Transverse colon (tissue), 4 donors: Measurements from ENCODE around the gene CLMN. TPM values are rescaled to one million over a fixed set of nuclear protein-coding genes. Genes with fewer than 3 reads are reported as not detected.
A peak's percentile ranks its signal among the peaks of the same experiment; 100 is the strongest.

Experiments used
- DNase-seq: peaks from one replicate; pipeline ENCODE4 v3.0.0-alpha.2; 2019
- H3K27ac ChIP-seq, 4 donors: fragments of 200-600 bp; sonication (generic); 2 replicates each; pipeline ENCODE4 v1.5.1; 2016 to 2018; ENCODE audit warnings: inconsistent platforms in 4 of 4
- H3K27me3 ChIP-seq: fragments of 200-600 bp; sonication (generic); 2 replicates; pipeline ENCODE4 v1.5.1; 2017; ENCODE audit warnings: inconsistent platforms
- H3K36me3 ChIP-seq, 4 donors: fragments of 200-600 bp; sonication (generic); 2 replicates each; pipeline ENCODE4 v1.5.1; 2017 to 2019; ENCODE audit warnings: inconsistent platforms in 4 of 4
- H3K4me1 ChIP-seq, 4 donors: fragments of 200-600 bp; sonication (generic); 2 replicates each; pipeline ENCODE4 v1.5.1; 2017 to 2020; ENCODE audit warnings: inconsistent platforms in 4 of 4
- H3K4me3 ChIP-seq, 4 donors: fragments of 200-600 bp; sonication (generic); 1 replicate in 1 of 4; 2 replicates in 3 of 4; pipeline versions ENCODE4 v1.5.1 to v1.6.1; 2017 to 2019; ENCODE audit warnings: inconsistent platforms in 4 of 4
- H3K9me3 ChIP-seq, 2 donors: fragments of 200-600 bp; sonication (generic); 2 replicates each; pipeline ENCODE4 v1.5.1; 2017 to 2019; ENCODE audit warnings: inconsistent platforms in 2 of 2
- CTCF ChIP-seq, 5 experiments: fragments of 200-600 bp in 3 of 5; fragments of 450-650 bp in 2 of 5; sonication (generic) in 3 of 5; IDR thresholded peaks; 1 replicate in 2 of 5; 2 replicates in 3 of 5; pipeline ENCODE4 v1.5.1; 2016 to 2017; ENCODE audit warnings: antibody characterized with exemption in 5 of 5, inconsistent platforms in 3 of 5, mild to moderate bottlenecking in 2 of 5, moderate library complexity in 1 of 5
- EP300 ChIP-seq: sonication (generic); formaldehyde crosslinking; IDR thresholded peaks from one replicate; pipeline ENCODE4 v1.6.1; 2017; ENCODE audit warnings: antibody characterized with exemption, low read depth
- POLR2A ChIP-seq: fragments of 450-650 bp; IDR thresholded peaks from one replicate; pipeline ENCODE4 v1.6.1; 2016; ENCODE audit warnings: antibody characterized with exemption, mild to moderate bottlenecking, moderate library complexity
- POLR2AphosphoS5 ChIP-seq, 3 donors: sonication (generic); formaldehyde crosslinking; IDR thresholded peaks; one replicate each; pipeline ENCODE4 v1.6.1; 2016; ENCODE audit warnings: antibody characterized with exemption in 3 of 3
- WGBS, 2 donors: methylation state at CpG; one replicate each; pipeline ENCODE4 v1.1.5; 2018; ENCODE audit warnings: low coverage in 1 of 2; 5-methylcytosine and 5-hydroxymethylcytosine counted together
- in situ Hi-C, 4 donors: fragments of 200-750 bp; cut with MboI; loops; one replicate each; pipeline versions ENCODE4 v1.15.0 to v1.15.1; 2017; ENCODE audit warnings: low sequenced_read_pairs in 3 of 4, low pct_ligation_motif_present in 1 of 4, low pct_unique_long_range_greater_than_20kb in 1 of 4
- intact Hi-C: fragments of 100-400 bp; cut with DNase I; formaldehyde crosslinking; loops from one replicate; pipeline ENCODE4 v1.15.1; 2023; ENCODE audit warnings: low total_unique reads
- total RNA-seq, 4 donors: library from RNA; depleted of rRNA; stranded (reverse); fragments of >200 nt; gene quantifications; one replicate each; pipeline ENCODE4 v1.1.0, GENCODE V29; 2016

The CLMN gene
- total RNA-seq, 4 donors from 2014 or later: 71.1 to 118 (median 90.1) TPM

- TF ChIP-seq CTCF (IDR thresholded peaks at IDR 0.05): no peak
- TF ChIP-seq POLR2A: no peak
- no peak for TF ChIP-seq EP300
- no peak for TF ChIP-seq POLR2AphosphoS5 (IDR thresholded peaks at IDR 0.05)
- intact Hi-C loops: no loop called here
- H3K9me3 ChIP-seq: no peaks in the 10 kb centered on the region
- no peaks in the 10 kb centered on the region for H3K27me3 ChIP-seq
- DNase-seq: no peak
- no peaks in the 10 kb centered on the region for H3K36me3 ChIP-seq
- in situ Hi-C loops: no loop called here
- peaks cover 0 to 19% (median 2%) of the 10 kb centered on the region in 4 donors for H3K4me1 ChIP-seq
- H3K4me3 ChIP-seq: no peak overlapping the region
- H3K27ac ChIP-seq: peak overlapping the region; percentile 63 to 84 (median 82)
- 83 to 86% methylated on average over 2 to 4 of the region's 4 CpGs for WGBS, 2 donors
These were observed 21.9 kb upstream of the CLMN start for GRCh38 chr14:95341564-95341963.

- WGBS, 2 donors: 100% methylated on average over 1 of the region's 1 CpG
- intact Hi-C loops: no loop called here
- peak overlapping the region; percentile 63 to 84 (median 82) for H3K27ac ChIP-seq
These were observed 21.4 kb upstream of the CLMN start for GRCh38 chr14:95341115-95341514.

GRCh38 chr14:95340201-95340697, 20.5 kb upstream of the CLMN start:
- Histone ChIP-seq H3K27ac (peak overlapping the region; percentile 79 to 85 (median 84)), H3K4me3 (no peak overlapping the region), H3K27me3 (no peaks in the 10 kb centered on the region), H3K4me1 (peaks cover 0 to 19% (median 2%) of the 10 kb centered on the region in 4 donors), H3K36me3 (no peaks in the 10 kb centered on the region), H3K9me3 (no peaks in the 10 kb centered on the region)
- intact Hi-C loops: no loop called here
- 38 to 55% methylated on average over 2 to 8 of the region's 8 CpGs for WGBS, 2 donors
- TF ChIP-seq POLR2AphosphoS5 (IDR thresholded peaks at IDR 0.05) (peak; percentile 32 to 75 (median 36)), CTCF (IDR thresholded peaks at IDR 0.05) (no peak)
- peak; percentile 93 for DNase-seq
- in situ Hi-C loops: no loop called here

More at GRCh38 chr14:95341115-95341514, 21.4 kb upstream of the CLMN start:
- H3K4me1 ChIP-seq: peaks cover 0 to 19% (median 2%) of the 10 kb centered on the region in 4 donors
- no peaks in the 10 kb centered on the region for H3K9me3 ChIP-seq
- in situ Hi-C loops: no loop called here
- H3K4me3 ChIP-seq: no peak overlapping the region
- TF ChIP-seq POLR2AphosphoS5 (IDR thresholded peaks at IDR 0.05) (no peak), CTCF (IDR thresholded peaks at IDR 0.05) (no peak)
- no peaks in the 10 kb centered on the region for H3K36me3 ChIP-seq
- H3K27me3 ChIP-seq: no peaks in the 10 kb centered on the region
- no peak for DNase-seq

GRCh38 chr14:95339301-95339865, 19.7 kb upstream of the CLMN start:
- intact Hi-C loops: no loop called here
- Histone ChIP-seq H3K4me1 (peaks cover 0 to 19% (median 2%) of the 10 kb centered on the region in 4 donors), H3K4me3 (peak overlapping the region in 1 of 4 donors; percentile 4), H3K9me3 (no peaks in the 10 kb centered on the region), H3K27ac (peak overlapping the region; percentile 79 to 85 (median 84)), H3K36me3 (no peaks in the 10 kb centered on the region), H3K27me3 (no peaks in the 10 kb centered on the region)
- WGBS, 2 donors: 24 to 52% methylated on average over 8 to 9 of the region's 10 CpGs
- in situ Hi-C loops: no loop called here
- TF ChIP-seq POLR2AphosphoS5 (IDR thresholded peaks at IDR 0.05) (peak in 2 of 3 donors; percentile 64 to 80), EP300 (no peak), CTCF (IDR thresholded peaks at IDR 0.05) (no peak), POLR2A (peak; percentile 67)
- peak; percentile 86 for DNase-seq
